ENCODE data around the gene NDEL1. TPM values are rescaled to one million over a fixed set of nuclear protein-coding genes. Genes with fewer than 3 reads are reported as not detected.

The NDEL1 gene
- total RNA-seq, 1 experiment from 2014 or later = 40.5 TPM

- no peaks in the 10 kb centered on the region for H3K9me3 Mint-ChIP-seq (ENCODE audit: low read depth, unreplicated experiment)
- no TSS peak for BruUV-seq (replicated peaks)
- intact Hi-C loops (cut with micrococcal nuclease; ENCODE audit: unreplicated experiment) = no loop called here
- no peak for DNase-seq
- no peak for TF ChIP-seq CTCF (IDR thresholded peaks at IDR 0.05; ENCODE audit: unreplicated experiment)
- CTCF ChIA-PET = no interaction called here
- no peaks in the 10 kb centered on the region for H3K4me1 Mint-ChIP-seq (ENCODE audit: low read depth, unreplicated experiment)
- H3K36me3 Mint-ChIP-seq (ENCODE audit: insufficient read depth, unreplicated experiment) = peaks cover 15% of the 10 kb centered on the region
- H3K27me3 Mint-ChIP-seq (ENCODE audit: unreplicated experiment) = no peaks in the 10 kb centered on the region
- no peak overlapping the region for H3K4me3 Mint-ChIP-seq (ENCODE audit: low read depth, unreplicated experiment)
- no peak overlapping the region for H3K27ac Mint-ChIP-seq (ENCODE audit: unreplicated experiment)
Measured at GRCh38 chr17:8504460-8505207, 69.0 kb downstream of the NDEL1 start.

- Mint-ChIP-seq H3K4me1 (ENCODE audit: low read depth, unreplicated experiment) (no peaks in the 10 kb centered on the region), H3K9me3 (ENCODE audit: low read depth, unreplicated experiment) (no peaks in the 10 kb centered on the region), H3K27ac (ENCODE audit: unreplicated experiment) (no peak overlapping the region), H3K4me3 (ENCODE audit: low read depth, unreplicated experiment) (no peak overlapping the region), H3K36me3 (ENCODE audit: insufficient read depth, unreplicated experiment) (peaks cover 10% of the 10 kb centered on the region), H3K27me3 (ENCODE audit: unreplicated experiment) (no peaks in the 10 kb centered on the region)
- no peak for TF ChIP-seq CTCF (IDR thresholded peaks at IDR 0.05; ENCODE audit: unreplicated experiment)
- no TSS peak for BruUV-seq (replicated peaks)
- CTCF ChIA-PET = no interaction called here
- no peak for DNase-seq
- intact Hi-C loops (cut with micrococcal nuclease; ENCODE audit: unreplicated experiment) = no loop called here
Measured at GRCh38 chr17:8506145-8506544, 70.5 kb downstream of the NDEL1 start.

DNA sequence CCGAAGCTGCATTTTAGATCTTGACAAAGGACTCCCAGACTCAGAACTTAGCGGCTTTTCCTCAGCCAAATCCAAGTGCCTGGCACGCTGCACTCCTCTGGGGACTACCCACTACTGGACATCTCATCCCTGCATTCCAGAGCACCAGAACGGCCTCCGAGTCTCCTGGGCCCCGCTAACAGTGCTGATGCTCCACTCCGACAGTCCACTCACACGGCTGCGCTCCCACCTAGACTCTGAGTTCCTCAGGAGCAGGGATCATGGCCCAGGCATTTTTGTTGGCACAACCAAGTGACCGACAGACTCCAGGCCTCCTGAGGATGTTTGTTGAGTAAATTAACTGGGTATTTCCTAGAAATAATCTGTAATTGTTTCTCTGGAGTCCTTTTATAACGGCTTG, 79.1 kb downstream of the NDEL1 start:
- CTCF ChIA-PET = no interaction called here
- no peak for DNase-seq
- H3K4me3 Mint-ChIP-seq (ENCODE audit: low read depth, unreplicated experiment) = no peak overlapping the region
- BruUV-seq (replicated peaks) = no TSS peak
- peaks cover 4% of the 10 kb centered on the region for H3K36me3 Mint-ChIP-seq (ENCODE audit: insufficient read depth, unreplicated experiment)
- intact Hi-C loops (cut with micrococcal nuclease; ENCODE audit: unreplicated experiment) = no loop called here
- H3K27me3 Mint-ChIP-seq (ENCODE audit: unreplicated experiment) = no peaks in the 10 kb centered on the region
- no peaks in the 10 kb centered on the region for H3K9me3 Mint-ChIP-seq (ENCODE audit: low read depth, unreplicated experiment)
- TF ChIP-seq CTCF (IDR thresholded peaks at IDR 0.05; ENCODE audit: unreplicated experiment) = no peak
- no peaks in the 10 kb centered on the region for H3K4me1 Mint-ChIP-seq (ENCODE audit: low read depth, unreplicated experiment)
- no peak overlapping the region for H3K27ac Mint-ChIP-seq (ENCODE audit: unreplicated experiment)

Other genes starting within 250 kb of the NDEL1 start
- gene BORCS6, start 245.7 kb upstream of the NDEL1 start, total RNA-seq (2022) = 3.7 and 3.9 TPM in 2 replicates
- gene AURKB, start 225.3 kb upstream of the NDEL1 start, total RNA-seq (2022) = 66.8 and 78.9 TPM in 2 replicates
- gene CTC1, start 187.8 kb upstream of the NDEL1 start, total RNA-seq (2022) = 31.8 and 33.2 TPM in 2 replicates
- gene PFAS, start 186.6 kb upstream of the NDEL1 start, total RNA-seq (2022) = 62.3 and 66.8 TPM in 2 replicates
- 11.1 and 15.6 TPM in 2 replicates for gene RANGRF, start 147.2 kb upstream of the NDEL1 start, total RNA-seq (2022)
- 7.2 and 7.9 TPM in 2 replicates for gene SLC25A35, start 140.5 kb upstream of the NDEL1 start, total RNA-seq (2022)
- not detected in 2 replicates for gene ARHGEF15, start 125.6 kb upstream of the NDEL1 start, total RNA-seq (2022)
- gene ODF4, start 96.0 kb upstream of the NDEL1 start, total RNA-seq (2022) = not detected in 2 replicates
- gene RPL26, start 52.7 kb upstream of the NDEL1 start, total RNA-seq (2022) = 739 and 842 TPM in 2 replicates
- gene RNF222, start 38.1 kb upstream of the NDEL1 start, total RNA-seq (2022) = not detected in 2 replicates
- gene MYH10, start 194.8 kb downstream of the NDEL1 start, total RNA-seq (2022) = 31.2 and 37.0 TPM in 2 replicates